ENCODE measurements around the gene MAP1S. TPM values are rescaled to one million over a fixed set of nuclear protein-coding genes. Genes with fewer than 3 reads are reported as not detected.

The MAP1S gene
- polyA plus RNA-seq, 4 donors = 32.2 to 44.4 (median 35.3) TPM

DNA sequence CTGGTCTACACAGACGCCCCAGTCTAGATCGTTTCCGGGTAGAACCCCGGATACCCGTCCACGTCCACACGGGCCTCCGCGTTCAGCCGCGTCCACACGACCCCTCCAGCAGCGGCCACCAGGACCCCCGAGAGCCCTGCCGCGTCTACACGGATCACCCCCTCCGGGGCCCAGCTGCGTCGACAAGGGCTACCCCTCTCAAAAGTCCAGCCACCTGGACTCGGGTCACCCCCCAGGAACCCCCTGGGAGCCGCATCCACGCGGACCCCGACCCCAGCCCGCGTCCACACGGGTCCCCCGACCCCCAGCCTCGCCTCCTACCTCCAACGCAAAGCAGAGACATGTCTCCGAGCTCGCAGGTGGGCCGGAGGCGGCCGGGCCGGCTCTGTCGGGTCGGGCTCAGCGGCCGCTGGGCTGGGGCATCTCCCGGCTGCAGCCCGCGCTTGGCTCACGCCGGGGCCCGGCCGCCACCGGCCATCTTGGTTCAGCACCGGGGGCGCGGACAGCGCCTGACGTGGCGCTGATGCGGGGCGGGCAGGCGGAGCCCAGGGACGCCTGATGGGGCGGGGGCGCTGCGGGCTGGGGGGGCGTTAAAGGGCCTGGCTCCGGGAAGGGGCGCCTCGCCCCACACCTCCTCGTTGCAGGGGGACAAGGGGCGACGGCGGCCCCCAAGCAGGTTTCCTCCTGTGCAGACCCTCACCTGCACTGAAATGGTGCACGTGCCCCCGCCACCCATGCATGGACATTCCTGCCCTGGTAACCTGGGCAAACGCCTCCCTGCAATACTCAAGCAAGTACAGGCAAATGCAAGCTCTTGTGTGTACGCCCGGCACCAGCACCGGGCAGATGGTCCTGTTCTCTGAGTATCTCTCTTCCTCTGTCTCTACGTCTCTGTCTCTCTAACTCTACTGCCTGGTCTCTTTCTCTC, 31.2 kb upstream of the MAP1S start, which contains the start of gene UNC13A:
Gene UNC13A, minus strand, starts transcription at position 498 of the 928 bp plus-strand sequence. Its CDS starts 155 bp downstream, at position 343.
- peak in 3 of 4 donors; percentile 37 to 66 (median 49) for DNase-seq (ENCODE audit: low read depth in 4 of 4, low spot score in 3 of 4)

DNA sequence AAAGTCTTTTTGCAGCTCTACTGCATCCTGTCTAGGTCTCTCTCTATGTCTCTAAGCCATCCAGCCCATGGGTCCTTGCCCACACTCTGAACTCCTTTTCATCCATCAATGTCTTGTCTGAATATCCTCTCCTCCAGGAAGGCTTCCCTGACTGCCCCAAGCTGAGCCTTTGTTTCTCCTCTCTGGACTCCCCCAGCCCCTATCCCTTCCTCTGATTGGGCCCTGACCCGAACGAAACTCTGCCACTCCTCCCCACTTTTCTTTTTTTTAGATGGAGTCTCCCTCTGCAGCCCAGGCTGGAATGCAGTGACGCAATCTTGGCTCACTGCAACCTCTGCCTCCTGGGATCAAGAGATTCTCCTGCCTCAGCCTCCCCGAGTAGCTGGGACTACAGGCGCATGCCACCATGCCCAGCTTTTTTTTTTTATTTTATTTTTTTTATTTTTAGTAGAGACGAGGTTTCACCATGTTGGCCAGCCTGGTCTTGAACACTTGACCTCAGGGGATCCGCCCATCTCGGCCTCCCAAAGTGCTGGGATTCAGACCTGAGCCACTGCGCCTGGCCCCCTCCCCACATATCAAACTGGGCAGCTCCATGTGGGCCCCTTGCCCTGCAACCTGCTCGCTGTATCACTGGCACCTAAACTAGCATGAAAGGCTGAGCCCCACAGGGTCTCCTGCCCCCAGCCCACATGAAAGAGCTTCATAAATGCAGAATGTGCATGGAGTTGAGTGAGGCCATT, 30.3 kb upstream of the MAP1S start:
- no peak for DNase-seq (ENCODE audit: low read depth in 4 of 4, low spot score in 3 of 4)

DNA sequence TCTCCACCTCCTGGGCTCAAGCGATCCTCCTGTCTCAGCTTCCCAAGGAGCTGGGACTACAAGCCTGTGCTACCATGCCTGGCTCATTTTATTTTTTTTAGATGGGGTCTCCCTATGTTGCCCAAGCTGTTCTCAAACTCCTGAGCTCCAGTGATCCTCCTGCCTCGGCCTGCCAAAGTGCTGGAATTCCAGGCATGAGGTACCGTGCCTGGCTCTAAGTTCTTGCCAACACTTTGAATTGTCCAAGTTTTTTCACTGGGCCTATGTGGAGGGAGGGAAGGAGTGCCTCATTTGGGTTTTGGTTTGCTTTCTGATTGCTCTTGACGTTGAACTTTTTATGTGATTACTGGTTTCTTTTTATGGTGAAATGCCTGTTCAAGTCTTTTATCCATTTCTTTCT, 26.7 kb upstream of the MAP1S start:
- DNase-seq (ENCODE audit: low read depth in 4 of 4, low spot score in 3 of 4) = no peak

DNA sequence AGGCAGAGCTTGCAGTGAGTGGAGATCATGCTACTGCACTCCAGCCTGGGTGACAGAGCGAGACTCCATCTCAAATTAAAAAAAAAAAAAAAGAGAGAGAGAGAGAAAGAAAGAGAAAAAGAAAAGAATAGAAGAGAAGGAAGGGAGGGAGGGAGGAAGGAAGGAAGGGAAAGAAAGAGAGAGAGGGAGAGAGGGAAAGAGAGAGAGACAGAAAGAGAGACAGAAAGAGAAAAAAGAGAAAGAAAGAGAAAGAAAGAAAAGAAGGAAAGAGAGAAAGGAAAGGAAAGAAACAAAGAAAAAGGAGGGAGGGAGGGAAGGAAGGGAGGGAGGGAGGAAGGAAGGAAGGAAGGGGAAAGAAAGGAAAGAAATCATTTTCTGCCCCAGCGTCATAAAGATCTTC, 24.1 kb upstream of the MAP1S start:
- no peak for DNase-seq (ENCODE audit: low read depth in 4 of 4, low spot score in 3 of 4)

DNA sequence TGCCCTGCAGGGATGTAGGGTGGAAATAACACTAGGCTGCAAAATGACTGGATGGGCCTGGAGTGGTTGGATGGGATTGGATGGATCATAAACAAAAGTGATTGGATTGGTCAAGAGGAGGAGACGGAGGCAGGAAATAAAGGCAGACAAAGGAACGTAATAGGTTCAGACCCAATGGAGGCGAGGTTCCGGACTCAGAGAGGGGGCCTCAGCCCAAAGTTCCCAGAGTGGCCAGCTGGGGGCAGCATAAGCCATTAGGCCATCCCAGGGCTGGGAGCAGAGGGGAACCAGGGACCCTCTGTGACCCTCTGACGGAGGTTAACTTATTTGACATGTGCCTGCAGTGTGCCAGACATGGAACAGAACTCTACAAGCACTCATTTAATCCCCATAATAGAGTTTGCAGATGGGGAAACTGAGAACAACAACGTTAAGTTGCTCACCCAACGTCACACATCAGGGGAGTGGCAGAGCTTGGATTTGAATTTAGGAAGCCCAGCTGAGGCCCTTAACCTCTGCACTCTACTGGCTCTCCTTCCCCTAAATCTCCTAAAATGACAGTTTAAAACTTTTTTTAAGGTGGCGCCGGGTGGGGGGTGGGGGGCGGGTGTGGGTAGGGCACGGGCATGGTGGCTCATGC, 15.3 kb upstream of the MAP1S start:
- no peak for DNase-seq (ENCODE audit: low read depth in 4 of 4, low spot score in 3 of 4)

DNA sequence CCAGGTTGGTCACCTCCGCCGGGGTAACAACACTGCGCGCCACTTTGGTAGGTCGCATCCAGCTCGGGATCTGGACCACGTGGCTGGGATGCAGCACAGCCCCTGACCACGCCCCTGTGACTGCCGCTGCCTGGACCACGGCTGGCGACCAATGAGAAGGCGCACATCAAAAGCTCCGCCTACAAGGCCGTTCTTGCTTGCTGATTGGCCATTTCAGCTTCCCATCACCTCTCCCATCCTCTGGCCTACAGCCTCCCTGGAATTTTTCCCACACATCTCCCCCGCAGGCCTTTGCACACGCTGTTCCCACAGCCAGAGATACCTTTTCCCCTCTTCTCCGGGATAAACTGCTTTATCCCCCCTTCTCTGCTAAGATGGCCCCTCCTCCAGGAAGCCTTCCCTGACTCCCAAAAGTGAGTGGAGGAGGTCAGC, 12.5 kb upstream of the MAP1S start:
- no peak for DNase-seq (ENCODE audit: low read depth in 4 of 4, low spot score in 3 of 4)

DNA sequence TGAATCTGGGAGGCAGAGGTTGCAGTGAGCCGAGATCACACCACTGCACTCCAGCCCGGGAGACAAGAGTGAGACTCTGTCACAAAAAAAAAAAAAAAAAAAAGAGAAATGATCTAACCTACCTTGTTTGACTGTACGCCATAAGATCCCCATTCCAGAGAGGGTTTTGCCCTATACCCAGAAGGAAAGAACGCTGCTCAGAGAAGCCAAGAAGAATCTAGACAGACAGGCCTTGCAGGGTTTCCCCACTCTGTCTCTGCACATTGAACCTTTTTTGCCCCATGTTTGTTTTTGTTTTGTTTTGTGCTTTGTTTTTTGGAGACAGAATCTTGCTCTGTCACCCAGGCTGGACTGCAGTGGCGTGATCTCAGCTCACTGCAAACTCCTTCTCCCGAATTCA, 7.4 kb upstream of the MAP1S start:
- no peak for DNase-seq (ENCODE audit: low read depth in 4 of 4, low spot score in 3 of 4)

DNA sequence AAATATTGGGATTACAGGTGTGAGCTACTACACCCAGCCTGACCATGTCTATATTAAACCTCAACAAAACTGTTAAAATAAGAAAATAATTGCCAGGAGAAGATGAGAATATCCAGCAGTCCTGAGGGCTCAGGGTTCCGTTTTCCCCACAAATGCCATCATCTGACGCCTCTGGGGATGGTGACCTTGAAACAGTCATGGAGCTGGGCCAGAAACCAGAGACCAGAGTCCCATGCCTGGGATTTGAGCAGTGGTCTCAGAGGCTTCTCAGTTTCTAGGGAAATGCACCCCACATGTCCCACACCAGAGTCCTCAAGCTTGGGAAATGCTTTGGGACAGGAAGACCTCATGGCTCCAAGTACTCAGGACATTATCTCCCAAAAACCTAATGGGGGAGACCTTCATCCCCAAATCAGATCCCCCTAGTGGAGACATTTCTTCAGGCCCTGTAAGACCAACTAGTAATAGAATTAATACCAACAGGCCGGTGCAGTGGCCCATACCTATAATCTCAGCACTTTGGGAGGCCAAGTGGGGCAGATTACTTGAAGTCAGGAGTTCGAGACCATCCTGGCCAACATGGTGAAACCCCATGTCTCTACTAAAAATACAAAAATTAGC, 2.9 kb upstream of the MAP1S start:
- no peak for DNase-seq (ENCODE audit: low read depth in 4 of 4, low spot score in 3 of 4)

DNA sequence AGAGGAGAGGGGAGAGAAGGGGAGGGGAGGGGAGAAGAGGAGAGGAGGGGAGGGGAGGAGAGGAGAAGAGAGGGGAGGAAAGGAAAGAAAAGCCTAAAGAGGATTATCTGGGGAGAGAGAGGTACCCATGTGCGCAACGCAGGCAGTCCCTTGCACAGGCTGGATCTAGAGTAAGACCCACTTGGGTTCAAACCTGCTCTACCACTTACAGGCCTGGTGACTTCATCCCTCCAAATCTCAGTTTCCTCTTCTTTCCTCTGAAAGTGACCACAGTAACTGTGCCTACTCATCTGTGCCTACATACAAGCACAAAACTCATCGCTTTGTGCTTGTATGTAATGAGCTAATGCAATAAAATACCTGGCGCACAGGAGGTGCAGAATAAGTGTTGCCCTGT, 732 bp upstream of the MAP1S start:
- no peak for DNase-seq (ENCODE audit: low read depth in 4 of 4, low spot score in 3 of 4)

DNA sequence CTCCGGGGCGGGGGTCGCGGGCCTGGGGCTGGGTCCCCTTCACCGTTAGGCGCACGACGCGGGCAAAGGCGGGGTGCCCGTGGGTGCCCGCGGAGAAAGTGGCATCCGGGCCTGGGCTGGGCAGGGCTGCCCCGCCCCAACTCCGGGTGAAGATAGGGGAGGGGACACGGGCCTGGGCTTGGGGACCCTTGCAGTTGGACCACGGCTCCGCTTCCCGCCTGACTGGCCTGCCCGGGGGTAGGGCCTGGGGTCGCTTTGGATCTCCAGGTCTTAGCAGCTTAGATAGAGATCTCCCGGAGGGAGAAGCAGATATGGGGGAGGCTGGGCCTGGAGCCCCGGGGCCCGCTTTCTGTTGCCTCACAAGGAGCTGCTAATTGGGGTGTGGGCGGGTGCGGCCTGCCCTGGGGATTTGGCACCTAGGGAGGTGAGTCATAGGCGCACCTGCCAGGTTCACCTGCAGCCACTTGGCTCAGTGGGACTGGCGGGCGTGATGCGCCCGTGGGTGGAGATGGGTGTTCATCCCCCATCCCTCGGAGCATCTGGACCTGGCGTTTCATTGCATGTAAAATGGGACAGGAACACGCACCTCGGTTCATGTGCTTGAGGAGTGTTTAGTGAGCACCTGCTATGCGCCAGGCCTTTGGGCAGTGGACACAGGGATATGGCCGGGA, 585 bp downstream of the MAP1S start:
- DNase-seq (ENCODE audit: low read depth in 4 of 4, low spot score in 3 of 4) = no peak

DNA sequence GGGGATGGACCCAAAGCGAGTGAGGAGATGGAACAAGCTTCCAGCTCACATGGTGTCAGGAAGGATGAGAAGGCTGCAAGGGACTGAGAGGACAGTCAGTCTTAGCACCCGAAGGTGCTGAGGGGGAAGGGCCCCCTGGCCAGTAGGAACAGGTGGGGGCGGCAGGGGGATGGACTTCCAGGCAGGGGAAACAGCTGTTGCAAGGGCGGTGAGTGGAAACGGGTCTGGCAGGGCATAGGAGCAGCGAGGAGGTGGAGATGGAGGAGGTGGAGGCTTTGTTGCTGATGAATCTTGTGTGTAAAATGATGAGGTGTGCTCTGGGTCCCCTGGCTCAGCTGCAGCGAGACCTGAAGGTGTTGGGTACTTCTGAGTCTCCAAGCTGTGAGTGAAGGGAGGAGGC, 1.2 kb downstream of the MAP1S start:
- no peak for DNase-seq (ENCODE audit: low read depth in 4 of 4, low spot score in 3 of 4)

DNA sequence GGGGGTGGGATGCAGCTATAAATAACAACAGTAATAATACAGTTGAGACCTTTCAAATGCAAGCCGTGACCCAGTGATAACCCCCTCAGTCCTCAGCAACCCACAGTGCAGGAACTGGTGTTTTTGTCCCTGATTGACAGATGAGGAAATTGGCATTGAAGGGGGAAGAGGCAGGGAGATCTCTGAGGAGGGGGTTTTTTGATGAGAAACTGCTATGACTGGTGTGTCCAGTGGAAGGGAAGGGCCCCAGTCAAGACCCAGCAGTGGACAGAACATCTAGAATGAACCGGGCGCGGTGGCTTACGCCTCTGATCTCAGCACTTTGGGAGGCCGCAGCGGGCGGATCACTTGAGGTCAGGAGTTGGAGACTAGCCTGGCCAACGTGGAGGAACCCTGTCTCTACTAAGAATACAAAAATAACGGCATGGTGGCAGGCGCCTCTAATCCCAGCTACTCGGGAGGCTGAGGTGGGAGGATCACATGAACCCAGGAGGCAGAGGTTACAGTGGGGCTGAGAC, 1.9 kb downstream of the MAP1S start:
- no peak for DNase-seq (ENCODE audit: low read depth in 4 of 4, low spot score in 3 of 4)

DNA sequence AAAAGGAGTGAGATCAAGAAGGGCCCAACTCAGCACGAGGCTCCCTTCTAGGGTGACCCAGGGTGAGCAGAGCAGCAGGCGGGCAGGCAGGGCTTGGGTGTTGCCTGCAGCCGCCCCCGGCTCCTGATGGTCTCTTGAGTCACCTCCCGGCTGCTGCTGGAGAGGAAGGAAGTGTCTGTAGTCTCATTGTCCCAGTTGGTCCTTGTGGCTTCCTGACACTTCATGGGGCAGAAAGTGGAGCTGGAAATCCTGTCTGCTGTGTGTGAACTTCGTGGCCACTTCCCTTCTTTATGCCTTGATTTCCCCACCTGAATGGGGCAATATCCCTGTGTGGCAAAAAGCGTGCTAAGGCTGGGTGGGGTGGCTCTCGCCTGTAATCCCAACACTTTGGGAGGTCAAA, 2.5 kb downstream of the MAP1S start:
- DNase-seq (ENCODE audit: low read depth in 4 of 4, low spot score in 3 of 4) = no peak

DNA sequence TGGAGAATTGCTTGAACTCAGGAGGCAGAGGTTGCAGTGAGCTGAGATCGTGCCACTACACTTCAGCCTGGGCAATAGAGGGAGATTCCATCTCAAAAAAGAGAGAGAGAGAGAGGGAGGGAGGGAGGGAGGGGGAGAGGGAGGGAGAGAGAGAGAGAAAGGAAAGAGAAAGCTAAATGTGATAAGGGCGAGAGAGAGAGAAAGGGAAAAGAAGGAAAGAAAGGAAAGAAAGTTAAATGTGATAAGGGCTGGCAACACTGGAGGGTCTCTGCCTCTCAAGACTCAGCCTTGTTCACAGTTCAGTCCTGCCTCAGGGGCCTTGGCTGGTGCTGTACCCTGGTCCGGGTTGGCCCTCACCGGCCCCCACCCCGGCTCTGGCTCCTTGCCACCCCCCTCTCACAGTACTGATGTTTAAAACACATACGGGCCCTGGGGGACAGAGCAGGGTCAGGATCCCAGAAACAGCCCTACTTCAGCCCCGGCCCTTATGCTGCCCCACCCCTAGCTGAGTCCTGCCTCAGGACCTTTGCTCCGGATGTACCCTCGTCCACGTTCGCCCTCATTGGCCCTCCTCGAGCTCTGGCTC, 3.5 kb downstream of the MAP1S start:
- no peak for DNase-seq (ENCODE audit: low read depth in 4 of 4, low spot score in 3 of 4)

DNA sequence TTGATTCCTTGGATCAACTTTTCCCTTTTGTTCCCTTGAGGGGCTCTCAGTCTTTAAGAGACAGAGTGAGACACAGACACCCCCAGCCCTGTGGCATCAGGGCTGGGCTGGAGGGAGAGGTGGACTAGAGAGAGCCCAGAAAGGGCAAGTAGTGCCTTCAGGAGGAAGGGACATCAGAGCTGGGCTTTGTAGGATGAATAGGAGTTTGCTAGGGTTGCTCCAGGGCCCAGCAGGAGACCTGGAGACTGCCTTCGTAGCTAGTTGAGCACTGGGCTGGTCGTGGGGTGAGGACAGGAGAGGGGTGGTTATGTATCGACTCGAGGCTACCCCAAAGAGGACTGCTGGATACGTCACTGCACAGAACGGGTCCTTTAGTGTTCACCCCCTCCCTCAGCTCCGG, 5.4 kb downstream of the MAP1S start:
- no peak for DNase-seq (ENCODE audit: low read depth in 4 of 4, low spot score in 3 of 4)

DNA sequence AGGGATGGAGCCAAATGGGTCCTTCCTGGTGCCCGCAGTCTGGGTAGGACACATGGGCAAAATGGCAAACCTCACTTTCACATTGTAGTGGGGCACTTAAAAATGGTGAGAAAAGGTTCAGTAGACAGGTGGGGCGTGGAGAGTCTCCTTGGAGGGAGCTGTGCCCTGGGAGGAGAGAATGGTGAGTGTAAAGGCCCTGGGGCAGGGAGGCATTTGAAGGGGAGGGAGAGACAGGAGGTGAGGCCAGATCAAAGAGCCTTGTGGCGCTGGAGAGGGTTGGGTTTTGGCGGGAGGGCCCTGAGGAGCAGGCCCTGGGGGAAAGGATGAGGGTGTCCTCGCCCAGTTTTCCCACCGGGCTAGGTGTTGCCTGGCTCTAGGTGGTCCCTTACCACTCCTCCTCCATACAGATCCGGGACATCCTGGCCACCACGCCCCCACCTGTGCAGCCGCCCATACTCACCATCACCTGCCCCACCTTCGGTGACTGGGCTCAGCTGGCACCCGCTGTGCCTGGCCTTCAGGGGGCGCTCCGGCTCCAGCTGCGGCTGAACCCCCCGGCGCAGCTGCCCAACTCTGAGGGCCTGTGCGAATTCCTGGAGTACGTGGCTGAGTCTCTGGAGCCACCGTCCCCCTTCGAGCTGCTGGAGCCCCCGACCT, 6.3 kb downstream of the MAP1S start:
- DNase-seq (ENCODE audit: low read depth in 4 of 4, low spot score in 3 of 4) = no peak

DNA sequence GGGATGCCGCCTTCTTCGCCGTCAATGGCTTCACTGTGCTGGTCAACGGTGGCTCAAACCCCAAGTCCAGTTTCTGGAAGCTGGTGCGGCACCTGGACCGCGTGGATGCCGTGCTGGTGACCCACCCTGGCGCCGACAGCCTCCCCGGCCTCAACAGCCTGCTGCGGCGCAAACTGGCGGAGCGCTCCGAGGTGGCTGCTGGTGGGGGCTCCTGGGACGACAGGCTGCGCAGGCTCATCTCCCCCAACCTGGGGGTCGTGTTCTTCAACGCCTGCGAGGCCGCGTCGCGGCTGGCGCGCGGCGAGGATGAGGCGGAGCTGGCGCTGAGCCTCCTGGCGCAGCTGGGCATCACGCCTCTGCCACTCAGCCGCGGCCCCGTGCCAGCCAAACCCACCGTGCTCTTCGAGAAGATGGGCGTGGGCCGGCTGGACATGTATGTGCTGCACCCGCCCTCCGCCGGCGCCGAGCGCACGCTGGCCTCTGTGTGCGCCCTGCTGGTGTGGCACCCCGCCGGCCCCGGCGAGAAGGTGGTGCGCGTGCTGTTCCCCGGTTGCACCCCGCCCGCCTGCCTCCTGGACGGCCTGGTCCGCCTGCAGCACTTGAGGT, 7.0 kb downstream of the MAP1S start:
- DNase-seq (ENCODE audit: low read depth in 4 of 4, low spot score in 3 of 4) = no peak

DNA sequence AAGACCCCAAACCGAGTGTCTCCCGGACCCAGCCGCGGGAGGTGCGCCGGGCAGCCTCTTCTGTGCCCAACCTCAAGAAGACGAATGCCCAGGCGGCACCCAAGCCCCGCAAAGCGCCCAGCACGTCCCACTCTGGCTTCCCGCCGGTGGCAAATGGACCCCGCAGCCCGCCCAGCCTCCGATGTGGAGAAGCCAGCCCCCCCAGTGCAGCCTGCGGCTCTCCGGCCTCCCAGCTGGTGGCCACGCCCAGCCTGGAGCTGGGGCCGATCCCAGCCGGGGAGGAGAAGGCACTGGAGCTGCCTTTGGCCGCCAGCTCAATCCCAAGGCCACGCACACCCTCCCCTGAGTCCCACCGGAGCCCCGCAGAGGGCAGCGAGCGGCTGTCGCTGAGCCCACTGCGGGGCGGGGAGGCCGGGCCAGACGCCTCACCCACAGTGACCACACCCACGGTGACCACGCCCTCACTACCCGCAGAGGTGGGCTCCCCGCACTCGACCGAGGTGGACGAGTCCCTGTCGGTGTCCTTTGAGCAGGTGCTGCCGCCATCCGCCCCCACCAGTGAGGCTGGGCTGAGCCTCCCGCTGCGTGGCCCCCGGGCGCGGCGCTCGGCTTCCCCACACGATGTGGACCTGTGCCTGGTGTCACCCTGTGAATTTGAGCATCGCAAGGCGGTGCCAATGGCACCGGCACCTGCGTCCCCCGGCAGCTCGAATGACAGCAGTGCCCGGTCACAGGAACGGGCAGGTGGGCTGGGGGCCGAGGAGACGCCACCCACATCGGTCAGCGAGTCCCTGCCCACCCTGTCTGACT, 7.9 kb downstream of the MAP1S start:
- DNase-seq (ENCODE audit: low read depth in 4 of 4, low spot score in 3 of 4) = no peak
